Measurements from ENCODE around the gene TRH.
"Not testable (repeated sequence)": the region's sequence is repeated elsewhere in the genome, so short reads cannot be mapped to it uniquely, and the experiment has no call there.

Gene TRH

DNA sequence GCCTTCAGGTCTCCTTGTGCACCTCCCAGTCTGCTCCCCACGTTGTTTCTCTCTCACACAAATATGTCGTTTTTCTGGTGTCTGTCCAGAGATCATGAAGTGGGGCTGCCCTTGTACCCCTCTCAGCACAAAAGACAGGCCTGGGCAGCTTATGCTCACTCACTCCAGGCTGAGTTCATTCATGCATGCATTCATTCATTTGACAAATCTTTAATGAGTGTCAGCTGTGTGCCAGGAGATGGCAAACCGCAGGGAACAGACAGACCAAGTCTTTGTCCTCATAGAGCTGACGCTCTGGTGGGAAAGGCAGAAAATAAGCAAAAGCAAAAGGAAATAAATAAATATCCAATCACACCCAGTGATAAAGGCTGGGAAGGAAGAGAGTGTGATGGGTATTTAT is 7.6 kb upstream of the TRH start:
- DNase-seq = no peak

DNA sequence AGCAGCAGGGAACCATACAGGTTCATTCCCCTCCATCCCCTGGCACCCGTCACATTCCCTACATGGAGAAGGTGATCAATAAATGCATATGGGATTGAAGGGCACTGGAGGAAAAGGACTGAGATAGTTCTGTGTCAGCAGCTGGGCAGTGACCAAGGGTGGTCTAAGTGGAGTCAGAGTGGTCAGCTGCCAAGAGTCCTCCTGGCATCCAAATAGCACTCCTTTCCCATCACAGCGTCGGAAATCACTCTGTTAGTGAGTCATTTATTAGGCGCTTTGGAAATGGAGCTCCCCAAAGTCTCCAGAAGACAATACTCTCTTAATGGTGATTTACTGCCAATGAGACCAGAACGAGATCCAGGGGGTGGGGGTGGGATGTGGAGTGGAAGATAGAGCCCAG is 6.8 kb upstream of the TRH start:
- no peak for DNase-seq

DNA sequence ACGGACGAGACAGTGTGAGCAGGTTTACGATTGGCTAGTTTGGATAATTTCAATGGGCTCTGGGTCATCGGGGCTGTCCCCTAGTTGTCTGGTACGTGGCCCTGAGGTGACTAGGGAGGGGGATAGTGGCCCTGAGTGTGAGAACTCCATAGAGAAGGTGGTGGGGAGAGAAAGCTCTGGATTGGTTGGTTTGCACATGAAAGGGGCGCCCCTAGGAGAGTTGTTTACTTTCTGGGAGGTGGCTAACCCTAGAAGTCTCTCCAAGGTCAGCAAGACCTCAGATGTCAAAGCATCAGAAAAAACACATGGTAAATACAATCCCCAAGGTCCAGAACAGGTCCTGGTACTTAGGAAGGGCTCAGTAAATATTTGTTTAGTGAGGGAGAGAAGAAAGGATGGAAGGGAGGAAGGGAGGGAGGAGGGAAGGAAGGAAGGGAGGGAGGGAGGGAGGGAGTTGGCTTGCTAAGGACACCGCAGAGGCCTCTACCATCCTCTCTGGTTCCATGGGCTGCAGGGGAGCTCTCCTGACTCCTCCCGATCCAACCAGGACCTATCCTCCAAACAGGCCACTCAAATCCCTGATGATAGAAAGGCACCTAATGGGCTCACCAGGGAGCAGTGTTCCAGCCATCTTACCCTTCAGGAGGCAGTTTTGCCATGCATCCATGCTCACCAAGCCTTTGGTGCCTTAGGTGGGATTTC is 3.0 kb upstream of the TRH start:
- no peak for DNase-seq

DNA sequence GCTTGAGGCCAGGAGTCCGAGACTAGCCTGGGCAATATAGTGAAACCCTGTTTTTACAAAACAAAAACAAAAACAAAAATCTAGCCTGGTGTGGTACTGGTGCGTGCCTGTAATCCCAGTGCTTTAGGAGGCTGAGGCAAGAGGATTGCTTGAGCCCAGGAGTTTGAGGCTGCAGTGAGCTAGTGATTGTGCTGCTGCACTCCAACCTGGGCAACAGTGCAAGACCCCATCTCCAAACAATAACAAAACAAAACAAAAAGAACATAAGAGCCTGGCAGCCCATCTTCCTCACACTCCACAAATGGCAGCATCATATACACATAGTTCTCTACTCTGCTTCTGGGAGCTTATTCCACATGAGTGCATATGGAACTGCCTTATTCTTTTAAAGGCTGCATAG is 2.2 kb upstream of the TRH start:
- no peak for DNase-seq

DNA sequence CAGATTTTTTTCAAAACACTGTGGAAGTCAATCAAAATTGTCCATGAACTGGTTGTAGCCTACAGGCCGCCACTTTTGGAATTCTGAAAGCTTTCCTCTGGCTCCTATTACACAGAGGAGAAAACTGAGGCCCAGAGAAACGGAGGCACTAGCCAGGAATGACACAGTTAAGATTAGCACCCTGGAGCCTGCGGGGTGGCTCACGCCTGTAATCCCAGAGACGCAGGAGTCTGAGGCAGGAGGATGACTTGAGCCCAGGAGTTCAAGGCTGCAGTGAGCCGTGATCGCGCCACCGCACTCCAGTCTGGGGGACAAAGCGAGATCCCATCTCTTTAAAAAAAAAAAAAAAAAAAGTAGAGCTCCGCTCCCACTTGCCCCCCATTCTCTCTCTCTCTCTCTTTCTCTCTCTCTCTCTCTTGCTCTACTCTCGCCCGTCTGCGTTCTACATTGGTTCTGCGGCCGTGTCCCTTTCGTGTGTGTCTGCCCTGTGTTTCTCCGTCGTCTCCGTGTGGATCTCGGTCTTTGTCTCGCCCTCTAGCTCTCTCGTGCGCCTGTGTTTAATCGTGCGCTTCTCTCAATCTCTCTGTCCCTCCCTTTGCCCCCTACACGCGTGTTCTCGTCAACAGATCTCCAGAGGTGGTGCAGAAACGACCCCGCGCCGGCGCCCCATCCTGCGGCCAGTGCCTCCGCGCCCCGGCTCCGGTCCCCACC is 512 bp upstream of the TRH start:
- DNase-seq = no peak

DNA sequence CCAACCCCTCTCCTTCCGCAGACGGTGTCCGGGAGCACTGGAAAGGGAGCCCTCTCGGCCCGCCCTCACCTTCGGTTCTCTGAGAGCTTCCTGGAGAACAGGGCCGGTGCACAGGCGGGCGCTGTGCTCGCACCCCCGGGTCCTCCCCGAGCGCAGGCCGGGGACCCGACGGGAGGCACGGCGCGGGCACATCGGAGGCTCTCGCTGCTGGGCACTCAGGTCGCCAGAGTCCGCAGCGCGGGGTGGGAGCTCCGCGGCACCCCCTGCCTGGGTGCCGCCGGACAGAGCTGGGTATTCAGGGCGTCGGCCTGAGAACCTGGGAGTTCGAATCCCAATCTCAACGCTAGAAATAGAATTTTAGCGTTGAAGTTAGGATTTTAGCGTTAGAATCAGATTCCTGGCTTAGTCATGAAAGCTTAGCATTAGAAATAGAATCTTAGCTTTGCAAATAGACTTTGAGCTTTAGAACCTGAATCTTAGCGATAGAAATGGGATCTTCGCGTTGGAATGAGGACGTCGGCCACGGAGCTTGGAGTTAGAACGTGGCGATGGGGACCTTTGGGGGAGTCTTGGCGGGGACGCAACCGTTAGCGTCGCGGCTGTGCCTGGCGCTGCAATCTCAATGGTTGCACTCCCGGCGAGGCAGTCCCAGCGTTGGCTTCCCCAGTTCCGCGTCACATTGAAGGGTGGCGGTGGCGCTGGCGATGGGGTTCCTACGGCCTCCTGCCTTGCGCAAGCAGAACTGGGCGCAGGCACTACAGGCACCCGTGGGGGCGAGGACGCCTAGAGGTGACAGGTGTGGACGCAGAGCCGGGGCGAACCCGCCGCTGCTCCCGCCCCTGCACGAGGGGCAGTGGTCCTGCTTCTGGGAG is 549 bp downstream of the TRH start:
- no peak for DNase-seq

DNA sequence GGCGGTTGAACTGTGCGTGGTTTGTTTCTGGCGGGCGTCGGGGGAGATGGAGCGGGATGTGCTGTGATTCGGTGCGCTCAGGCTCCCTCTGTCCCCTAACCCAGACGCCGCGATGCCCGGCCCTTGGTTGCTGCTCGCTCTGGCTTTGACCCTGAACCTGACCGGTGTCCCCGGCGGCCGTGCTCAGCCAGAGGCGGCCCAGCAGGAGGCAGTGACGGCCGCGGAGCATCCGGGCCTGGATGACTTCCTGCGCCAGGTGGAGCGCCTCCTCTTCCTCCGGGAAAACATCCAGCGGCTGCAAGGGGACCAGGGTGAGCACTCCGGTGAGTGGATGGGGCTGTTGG is 1.2 kb downstream of the TRH start:
- no peak for DNase-seq

DNA sequence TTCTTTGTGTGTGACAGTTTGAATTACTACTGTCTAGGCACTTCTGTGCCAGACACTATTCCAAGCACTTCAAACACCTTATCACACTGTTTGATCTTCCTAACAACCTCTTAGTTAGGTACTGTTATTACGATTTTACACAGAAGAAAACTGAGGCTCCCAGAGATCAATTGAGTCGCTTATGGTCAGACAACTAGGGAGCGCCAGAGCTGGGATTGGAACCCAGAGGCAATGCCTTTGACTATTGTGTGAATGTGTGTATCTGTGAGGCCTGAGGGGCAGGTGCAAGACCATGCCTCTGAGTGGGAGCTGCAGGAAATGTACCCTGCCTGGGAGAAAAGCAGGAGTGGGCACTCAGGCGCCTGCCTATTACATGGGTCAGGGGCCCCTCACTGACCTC is 1.8 kb downstream of the TRH start:
- DNase-seq = no peak

DNA sequence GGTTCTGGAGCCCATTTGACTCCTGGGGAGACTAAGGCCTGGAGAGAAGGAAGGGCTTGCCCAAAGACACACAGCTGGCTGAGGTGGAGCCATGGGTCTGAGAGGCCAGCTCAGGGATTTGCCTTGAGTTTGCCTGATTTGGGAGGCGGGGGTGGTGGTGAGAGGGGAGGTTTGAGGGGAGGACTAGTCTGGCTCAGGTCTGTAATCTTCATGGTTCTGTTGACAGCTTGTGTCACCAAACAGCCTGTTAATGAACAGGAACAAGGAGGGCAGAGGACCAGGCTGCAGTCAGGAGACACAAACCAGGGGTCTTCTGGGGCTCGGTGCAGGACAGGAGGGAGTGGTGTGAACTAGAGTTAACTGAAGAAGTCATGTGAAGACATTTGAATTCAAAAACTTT is 3.6 kb downstream of the TRH start:
- no peak for DNase-seq

DNA sequence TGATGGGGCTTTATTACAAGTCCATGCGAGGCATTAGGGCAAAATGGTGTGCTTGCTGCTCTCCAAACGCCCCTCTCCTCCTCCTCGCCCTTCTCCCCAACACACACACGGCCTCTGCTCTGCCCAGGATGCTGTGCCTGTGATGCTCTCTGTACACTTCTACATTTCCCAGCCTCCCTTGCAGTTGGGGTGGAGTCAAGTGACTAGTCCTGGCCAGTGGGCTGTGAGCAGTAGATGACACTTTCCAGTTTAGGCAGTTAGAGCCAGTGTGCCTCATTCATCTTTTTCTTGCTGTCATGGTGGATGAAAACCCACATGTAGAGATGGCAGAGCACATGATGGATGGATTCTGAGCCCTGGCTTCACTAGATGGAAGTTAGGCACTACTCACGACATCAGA is 5.4 kb downstream of the TRH start:
- no peak for DNase-seq

DNA sequence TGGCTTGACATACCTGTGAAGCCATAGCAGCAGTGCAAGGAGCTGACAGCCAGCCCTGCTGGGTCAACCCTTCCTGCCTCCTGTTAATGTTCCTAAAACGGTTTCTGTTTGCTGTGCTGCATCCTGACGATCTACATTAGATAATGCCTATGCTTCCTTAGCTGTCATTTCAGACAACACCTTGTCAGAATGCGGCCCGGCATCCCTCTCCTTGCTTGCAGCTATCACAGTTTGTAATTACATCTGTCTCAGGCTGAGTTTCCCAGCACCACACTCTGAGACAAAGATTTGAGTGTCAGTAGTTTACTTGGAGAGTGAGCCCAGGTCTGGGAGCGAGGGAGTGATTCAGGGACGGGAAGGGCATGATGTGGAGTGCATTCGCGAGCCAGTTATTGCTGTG is 9.0 kb downstream of the TRH start:
- DNase-seq = no peak

DNA sequence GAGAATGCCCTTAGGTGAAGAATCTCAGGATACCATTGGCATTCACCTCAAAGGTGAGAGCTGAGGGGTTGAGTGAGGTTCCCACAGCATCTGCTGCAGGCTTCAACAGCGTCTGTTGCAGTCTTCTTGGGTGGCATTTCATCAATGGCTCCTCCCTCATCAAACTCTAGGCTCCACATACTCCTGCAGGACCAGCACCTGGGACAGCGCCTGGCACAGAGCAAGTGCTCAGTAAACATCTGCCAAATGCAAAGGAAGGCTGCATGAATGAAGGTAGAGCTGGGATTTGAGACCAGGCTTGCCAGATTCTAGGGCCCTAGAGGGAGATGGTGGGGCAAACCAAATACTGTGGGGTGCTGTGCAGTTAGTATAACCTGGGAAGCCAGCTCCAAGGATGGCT is 9.6 kb downstream of the TRH start:
- no peak for DNase-seq

DNA sequence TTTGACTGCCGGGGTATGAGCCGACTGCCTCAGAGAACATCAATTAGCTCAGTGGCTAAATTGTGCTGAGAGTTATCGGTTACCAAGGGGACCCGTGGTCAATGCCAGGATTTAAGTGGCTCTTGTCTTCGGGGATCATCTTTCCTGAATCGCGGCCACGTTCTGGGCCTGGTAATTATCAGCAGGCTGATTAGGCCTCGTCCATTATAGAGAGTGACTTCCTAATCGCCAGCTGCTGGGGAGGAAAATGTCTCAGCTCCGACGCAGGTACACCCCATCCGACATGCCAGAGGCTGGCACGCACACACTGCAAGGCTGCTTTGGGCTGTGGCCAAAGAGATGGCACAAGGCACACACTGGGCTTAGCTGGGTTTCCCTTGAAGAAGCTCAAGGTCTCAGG is 10.6 kb downstream of the TRH start:
- DNase-seq = no peak

DNA sequence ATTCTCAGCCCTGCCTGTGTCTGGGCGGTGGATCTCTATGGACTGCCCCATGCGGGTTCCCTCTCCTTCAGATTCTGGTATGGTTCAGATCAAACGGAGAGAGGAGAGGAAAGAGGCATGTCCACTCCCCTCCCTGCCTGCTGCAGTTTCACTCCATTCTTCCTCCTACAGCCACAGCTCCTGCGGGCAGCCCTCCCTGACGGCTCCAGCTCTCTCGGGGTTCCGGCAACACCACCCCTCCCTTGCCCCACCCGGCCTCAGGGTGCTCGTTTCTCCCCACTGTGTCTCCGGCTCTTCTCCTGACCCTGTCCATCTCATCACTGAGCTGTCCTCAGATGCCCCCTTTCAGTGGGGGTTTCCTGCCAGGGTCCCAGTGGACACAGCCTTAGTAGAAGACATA is 13.9 kb downstream of the TRH start:
- DNase-seq = no peak

DNA sequence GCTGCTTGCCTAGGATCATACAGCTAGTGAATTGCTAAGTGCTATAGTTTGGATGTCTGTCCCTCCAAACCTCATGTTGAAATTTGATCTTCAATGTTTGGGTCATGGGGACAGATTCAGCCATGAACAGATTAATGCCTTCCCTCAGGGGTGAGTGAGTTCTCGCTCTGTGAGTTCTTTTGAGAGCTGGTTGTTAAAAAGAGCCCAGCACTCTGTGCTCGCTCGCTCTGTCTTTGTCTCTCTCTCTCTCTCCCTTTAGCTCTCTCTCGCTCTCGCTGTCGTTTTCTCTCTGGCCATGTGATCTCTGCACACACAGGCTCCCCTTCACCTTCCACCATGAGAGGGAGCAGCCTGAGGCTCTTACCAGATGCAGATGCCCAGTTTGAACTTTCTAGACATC is 14.9 kb downstream of the TRH start:
- no peak for DNase-seq

DNA sequence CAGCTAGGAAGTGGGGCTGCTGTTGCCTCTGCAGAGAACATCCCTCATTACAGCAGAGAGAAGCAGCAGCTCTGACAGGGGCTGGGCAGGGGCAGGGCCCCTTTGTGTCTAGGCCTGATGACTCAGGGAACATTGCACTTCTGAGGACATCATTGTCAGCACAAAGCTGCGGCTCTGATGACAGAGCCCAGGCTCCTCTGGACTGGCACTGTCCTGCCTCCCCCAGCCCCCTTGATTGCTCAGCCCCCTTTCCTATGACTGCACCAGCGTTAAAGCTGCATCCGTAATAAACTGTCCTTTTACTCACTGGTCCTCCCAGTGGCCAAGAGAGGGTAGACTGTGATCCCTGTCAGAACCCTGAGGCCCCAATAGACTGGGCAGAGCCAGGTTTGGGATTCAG is 18.3 kb downstream of the TRH start:
- DNase-seq = no peak

DNA sequence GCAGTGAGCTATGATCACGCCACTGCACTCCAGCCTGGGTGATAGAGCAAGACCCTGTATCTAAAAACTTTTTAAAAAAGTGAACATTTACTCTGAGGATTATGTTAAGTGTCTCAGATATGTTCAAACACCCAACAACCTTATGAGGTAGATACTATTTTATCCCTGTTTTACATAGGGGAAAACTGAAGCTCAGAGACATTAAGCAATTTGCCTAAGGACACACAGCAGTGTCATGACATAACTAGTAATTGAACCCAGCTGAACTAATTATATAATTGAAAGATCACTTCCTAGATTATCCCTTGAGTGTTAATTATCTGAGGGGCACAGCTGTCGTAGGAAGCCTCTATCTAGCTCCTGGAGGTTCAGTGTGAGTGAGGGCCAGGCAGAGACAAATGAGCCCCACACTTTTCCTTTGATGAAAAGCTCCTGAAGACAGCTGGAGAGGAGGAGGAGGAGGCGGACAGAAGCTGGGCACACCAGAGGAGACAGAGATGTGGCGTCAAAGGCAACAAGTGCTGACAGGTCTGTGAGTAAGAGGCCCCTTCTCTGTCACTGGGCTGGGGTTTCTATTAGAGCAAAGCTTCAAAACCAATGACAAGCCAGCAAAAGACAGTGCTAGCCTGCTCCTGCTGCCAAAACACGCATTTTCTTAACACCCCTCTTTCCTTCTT is 20.5 kb downstream of the TRH start:
- DNase-seq = no peak

DNA sequence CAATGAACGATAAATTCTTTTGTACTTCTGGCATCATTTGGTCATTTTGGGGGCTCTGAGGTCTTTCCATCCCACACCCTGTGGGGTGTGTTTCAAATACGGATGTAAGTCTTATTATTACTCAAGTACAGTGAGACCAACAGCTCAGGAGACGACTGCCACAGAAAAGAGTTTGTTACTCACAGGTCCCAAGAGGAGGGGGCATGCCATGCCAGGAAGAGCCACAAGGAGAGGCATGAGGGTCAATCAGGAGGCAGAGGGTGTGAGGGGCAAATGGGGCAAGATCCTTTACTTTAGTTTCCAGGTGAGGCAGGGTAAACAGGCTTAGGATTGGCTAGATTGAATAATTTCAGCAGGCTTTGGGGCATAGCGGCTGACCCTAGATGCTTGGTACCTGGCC is 21.6 kb downstream of the TRH start:
- DNase-seq = no peak

DNA sequence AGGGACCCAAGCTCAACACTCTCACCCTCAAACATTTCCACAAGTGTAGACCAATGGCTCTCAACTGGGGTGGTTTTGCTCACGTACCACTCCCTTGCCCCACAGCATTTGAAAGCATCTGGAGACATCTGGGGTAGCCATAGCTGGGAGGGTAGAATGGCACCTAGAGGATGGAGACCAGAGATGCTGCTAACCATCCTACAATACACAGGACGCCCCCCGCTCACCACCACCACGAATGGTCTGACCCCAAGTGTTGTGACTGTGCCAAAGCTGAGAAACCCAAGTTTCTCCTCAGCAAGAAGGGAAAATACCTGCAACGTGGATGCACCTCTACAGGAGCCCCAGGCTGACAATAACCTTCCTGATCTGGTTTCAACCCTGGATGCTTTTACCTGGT is 24.7 kb downstream of the TRH start:
- DNase-seq = not testable (repeated sequence)

DNA sequence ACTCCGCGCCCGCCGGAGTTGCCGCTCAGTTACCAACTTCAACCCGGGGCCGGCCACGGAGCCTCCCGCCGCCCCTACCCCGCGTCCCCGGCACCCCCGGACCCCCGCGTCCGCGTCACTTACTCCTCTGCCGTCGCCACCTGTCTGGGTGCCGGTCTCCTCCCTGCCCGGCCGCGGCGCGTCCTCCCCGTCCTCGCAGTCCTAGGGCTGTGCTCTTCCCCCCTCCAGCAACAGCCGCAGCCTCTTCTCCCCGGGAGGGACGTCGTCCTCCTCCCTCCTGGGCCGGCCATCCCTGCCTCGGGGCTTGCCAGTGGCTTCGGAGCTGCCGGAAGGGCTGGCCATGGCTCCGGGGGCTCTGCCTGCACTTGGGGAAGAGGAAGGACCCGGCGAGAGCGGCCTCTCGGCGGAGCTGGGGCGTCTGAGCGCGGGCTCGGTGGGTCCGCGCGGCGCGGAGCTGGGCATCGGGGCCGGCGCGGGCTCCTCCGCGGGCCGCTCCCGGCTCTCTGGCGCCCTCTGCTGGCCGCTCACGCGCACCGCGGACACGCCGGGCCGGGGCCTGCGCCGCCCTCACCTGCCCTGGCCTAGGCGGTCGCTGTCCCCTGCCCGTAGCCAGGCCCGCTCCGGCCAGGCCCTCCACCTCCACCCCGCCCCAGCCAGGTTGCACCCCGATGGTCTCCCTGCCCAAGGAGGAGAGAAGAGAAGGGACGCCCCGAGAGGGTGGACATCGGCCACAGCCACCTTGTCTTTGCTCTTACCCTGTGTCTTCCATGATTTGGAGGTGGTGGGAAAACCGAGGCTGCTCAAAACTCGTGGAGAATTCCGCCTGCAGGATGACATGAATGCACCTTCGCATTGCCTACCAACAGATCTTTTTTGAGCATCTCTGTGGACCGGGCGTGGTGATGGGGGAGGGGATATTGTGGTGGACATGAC is 28.4 kb downstream of the TRH start:
- DNase-seq = peak in 1 of 2 experiments; percentile 45

DNA sequence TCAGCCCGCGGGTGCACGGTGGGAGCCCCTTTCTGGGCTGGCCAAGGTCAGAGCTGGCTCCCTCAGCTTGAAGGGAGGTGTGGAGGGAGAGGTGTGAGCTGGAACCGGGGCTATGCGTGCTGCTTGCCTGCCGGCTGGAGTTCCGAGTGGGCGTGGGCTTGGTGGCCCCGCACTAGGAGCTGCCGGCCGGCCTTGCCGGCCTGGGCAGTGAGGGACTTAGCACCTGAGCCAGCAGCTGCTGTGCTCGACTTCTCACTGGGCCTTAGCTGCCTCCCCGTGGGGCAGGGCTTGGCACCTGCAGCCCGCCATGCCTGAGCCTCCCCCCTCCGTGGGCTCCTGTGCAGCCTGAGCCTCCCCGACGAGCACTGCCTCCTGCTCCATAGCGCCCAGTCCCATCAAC is 36.0 kb downstream of the TRH start:
- no peak for DNase-seq

DNA sequence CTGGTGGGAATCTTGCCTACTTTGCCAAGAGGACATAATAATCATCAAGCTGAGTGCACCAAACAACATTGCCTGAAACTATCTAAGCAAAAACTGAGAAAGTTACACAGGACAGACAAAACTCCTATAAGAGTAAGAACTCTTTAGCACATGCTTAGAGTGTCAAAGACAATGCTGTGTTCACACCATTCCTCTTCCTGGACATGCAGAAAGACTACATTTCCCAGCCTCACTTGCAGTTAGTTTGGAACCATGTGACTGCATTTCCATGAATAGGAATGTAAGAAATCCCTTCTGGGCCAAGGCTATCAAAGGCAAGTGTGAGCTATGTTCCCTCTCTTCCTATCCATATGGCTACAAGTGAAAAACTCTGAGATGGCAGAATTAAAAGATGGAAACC is 37.6 kb downstream of the TRH start:
- DNase-seq = not testable (repeated sequence)

Measured in NCI-H1930 (cell line).